ENCODE data around the gene PTPRB.

PTPRB gene

DNA sequence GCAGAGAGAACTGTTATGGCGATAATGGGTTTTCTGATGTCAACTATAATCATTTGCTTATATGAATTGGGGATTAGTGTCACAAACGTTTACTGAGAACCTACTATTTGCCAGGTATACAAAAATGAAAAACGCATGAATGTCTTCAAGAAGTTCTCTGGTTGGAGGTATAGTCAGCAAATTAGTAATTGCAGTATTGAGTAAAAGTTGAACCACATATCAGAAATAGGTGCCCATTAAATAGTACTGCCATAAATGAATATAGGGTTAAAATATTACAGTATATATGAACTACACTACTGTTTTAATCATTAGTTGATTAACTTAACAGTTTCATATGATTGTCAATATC lies 60.0 kb downstream of the PTPRB start:
- DNase-seq (ENCODE audit: extremely low read depth, insufficient read length), result no peak
- Histone ChIP-seq H3K27me3 (replicated peaks; ENCODE audit: control insufficient read depth, insufficient read depth, low read length) (no peaks in the 10 kb centered on the region), H3K4me3 (replicated peaks; ENCODE audit: low read depth, low read length) (no peak overlapping the region), H3K36me3 (ENCODE audit: control insufficient read depth, insufficient read depth, low read length) (no peaks in the 10 kb centered on the region)
- TF ChIP-seq, protein P1, sequence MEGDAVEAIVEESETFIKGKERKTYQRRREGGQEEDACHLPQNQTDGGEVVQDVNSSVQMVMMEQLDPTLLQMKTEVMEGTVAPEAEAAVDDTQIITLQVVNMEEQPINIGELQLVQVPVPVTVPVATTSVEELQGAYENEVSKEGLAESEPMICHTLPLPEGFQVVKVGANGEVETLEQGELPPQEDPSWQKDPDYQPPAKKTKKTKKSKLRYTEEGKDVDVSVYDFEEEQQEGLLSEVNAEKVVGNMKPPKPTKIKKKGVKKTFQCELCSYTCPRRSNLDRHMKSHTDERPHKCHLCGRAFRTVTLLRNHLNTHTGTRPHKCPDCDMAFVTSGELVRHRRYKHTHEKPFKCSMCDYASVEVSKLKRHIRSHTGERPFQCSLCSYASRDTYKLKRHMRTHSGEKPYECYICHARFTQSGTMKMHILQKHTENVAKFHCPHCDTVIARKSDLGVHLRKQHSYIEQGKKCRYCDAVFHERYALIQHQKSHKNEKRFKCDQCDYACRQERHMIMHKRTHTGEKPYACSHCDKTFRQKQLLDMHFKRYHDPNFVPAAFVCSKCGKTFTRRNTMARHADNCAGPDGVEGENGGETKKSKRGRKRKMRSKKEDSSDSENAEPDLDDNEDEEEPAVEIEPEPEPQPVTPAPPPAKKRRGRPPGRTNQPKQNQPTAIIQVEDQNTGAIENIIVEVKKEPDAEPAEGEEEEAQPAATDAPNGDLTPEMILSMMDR (IDR thresholded peaks at IDR 0.05; ENCODE audit: insufficient read depth, low read length, poor library complexity, severe bottlenecking), result no peak

DNA sequence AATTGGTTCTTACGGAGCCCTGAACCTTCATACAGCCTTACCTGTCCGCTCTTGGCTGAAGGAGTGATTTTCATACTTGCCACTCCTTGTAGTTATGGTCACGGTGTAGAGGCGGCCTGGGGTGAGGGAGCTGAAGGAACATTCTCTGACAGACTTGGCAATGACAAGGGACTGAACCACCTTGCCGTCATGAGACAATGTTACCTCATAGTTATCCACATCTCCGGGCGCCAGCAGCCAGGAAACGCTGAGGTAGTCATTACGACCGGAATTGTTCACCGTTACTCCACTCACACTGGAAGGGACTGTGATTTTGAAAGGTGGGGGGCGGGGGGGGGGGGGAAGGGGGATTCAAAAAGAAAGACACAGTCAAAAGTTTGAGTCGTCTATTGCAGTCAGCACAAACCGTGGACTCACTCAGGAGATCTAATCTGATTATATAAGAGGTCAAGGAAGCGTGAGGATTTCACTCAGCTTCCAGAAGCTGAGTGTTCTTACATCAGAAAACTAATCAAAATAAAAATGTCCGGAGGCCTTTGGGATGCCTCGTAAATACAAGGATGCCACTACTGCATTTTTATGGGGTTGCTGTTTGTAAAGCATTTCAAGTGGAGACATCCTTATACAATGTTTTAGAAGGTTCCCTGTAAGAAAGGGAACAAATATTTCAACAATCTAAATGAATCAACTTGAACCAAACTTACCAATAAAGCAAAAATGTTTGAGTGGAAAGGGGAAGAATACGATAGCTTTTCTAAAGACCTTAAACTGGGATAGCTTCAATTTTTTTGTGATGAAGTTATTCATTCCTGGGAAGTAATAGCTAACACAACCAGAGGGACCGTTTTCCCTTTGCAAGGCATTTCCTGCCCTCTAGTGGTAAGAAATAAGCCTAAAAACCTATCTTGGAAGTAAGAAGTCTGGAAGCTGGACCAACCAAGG lies 60.6 kb downstream of the PTPRB start:
- DNase-seq (ENCODE audit: extremely low read depth, insufficient read length), result no peak
- no peaks in the 10 kb centered on the region for H3K27me3 ChIP-seq (replicated peaks; ENCODE audit: control insufficient read depth, insufficient read depth, low read length)
- H3K4me3 ChIP-seq (replicated peaks; ENCODE audit: low read depth, low read length), result no peak overlapping the region
- H3K36me3 ChIP-seq (ENCODE audit: control insufficient read depth, insufficient read depth, low read length), result no peaks in the 10 kb centered on the region
- TF ChIP-seq, protein P1 (IDR thresholded peaks at IDR 0.05; ENCODE audit: insufficient read depth, low read length, poor library complexity, severe bottlenecking), result peak; percentile 65

DNA sequence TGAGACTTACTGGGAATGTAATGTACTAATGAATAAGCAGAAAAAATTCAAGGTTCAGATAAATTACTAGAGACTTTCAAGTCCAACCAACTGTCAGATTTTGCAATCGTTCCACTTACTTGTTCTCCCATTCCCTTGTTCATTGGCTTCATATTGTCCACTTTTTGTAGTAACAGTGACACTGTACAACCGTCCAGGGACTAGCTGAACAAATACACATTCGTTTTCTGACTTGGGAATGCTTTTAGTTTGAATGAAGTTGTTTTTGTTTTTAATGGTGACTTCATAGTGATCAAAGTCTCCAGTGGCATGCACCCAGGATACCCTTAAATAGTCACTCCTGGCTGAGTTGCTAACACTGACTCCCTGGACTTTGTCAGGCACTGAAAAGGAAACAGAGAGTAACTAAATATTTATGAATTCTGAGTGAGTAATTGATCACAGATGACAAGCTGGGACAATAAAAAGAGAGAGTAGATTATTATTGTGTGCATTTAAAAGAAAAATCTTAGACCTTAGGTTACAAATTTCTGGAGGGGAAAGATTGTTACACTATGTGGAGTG lies 65.4 kb downstream of the PTPRB start:
- Histone ChIP-seq H3K36me3 (ENCODE audit: control insufficient read depth, insufficient read depth, low read length) (no peaks in the 10 kb centered on the region), H3K4me3 (replicated peaks; ENCODE audit: low read depth, low read length) (no peak overlapping the region), H3K27me3 (replicated peaks; ENCODE audit: control insufficient read depth, insufficient read depth, low read length) (no peaks in the 10 kb centered on the region)
- TF ChIP-seq, protein P1 (IDR thresholded peaks at IDR 0.05; ENCODE audit: insufficient read depth, low read length, poor library complexity, severe bottlenecking), result no peak
- DNase-seq (ENCODE audit: extremely low read depth, insufficient read length), result no peak

DNA sequence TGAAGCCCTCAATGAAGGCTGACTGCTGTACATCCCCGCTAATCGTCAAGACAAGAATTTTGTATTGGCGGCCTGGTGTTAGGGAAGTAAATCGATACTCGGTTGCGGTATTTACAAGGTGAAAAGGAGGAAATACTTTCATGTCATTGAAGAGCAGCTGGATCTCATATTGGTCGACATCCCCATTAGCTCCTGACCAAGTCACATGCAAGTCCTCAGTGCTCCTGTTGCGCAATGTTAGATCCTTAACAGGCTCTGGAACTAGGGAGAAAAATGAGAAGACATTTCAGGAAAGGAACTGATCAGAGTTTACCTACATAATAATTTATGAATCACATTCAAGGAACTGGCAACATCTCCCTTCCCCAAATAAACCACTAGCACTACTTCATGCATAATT lies 66.2 kb downstream of the PTPRB start:
- no peak for DNase-seq (ENCODE audit: extremely low read depth, insufficient read length)
- Histone ChIP-seq H3K4me3 (replicated peaks; ENCODE audit: low read depth, low read length) (no peak overlapping the region), H3K27me3 (replicated peaks; ENCODE audit: control insufficient read depth, insufficient read depth, low read length) (no peaks in the 10 kb centered on the region), H3K36me3 (ENCODE audit: control insufficient read depth, insufficient read depth, low read length) (no peaks in the 10 kb centered on the region)
- TF ChIP-seq, protein P1 (IDR thresholded peaks at IDR 0.05; ENCODE audit: insufficient read depth, low read length, poor library complexity, severe bottlenecking), result no peak

DNA sequence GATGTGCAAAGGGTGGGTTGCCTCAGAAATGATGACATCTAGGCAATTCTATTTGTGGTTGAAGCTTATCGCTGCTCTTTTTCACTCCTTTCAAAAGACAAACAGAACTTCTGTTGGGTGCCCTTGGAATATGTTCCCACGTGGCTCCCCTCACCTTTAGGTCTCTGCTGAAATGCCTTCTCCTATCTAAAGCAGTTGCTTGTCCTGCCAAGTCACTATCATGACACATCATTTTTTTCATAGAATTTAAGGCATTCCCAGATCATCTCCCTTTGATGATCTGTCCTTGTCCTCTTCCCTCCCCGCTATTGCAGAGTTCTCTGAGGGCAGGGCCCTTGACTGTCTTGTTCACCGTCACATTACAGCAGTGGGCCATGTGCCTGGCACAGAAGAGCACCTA lies 75.7 kb downstream of the PTPRB start:
- Histone ChIP-seq H3K36me3 (ENCODE audit: control insufficient read depth, insufficient read depth, low read length) (no peaks in the 10 kb centered on the region), H3K4me3 (replicated peaks; ENCODE audit: low read depth, low read length) (no peak overlapping the region), H3K27me3 (replicated peaks; ENCODE audit: control insufficient read depth, insufficient read depth, low read length) (no peaks in the 10 kb centered on the region)
- DNase-seq (ENCODE audit: extremely low read depth, insufficient read length), result no peak
- TF ChIP-seq, protein P1 (IDR thresholded peaks at IDR 0.05; ENCODE audit: insufficient read depth, low read length, poor library complexity, severe bottlenecking), result no peak

Measured in GM06990 (cell line).